Breast epithelium (tissue), 4 donors: ENCODE measurements around the gene SLC25A34. TPM values are rescaled to one million over a fixed set of nuclear protein-coding genes. Genes with fewer than 3 reads are reported as not detected.
A peak's percentile ranks its signal among the peaks of the same experiment; 100 is the strongest.

Experiments used
- DNase-seq, 2 donors: peaks; one replicate each; pipeline ENCODE4 v3.0.0-alpha.2; 2019; ENCODE audit warnings: low spot score in 2 of 2
- H3K27ac ChIP-seq, 2 donors: fragments of 200-600 bp; sonication (generic) in 1 of 2; one replicate each; pipeline ENCODE4 v1.5.1; 2016 to 2019; ENCODE audit warnings: mild to moderate bottlenecking in 1 of 2
- H3K27me3 ChIP-seq, 2 donors: fragments of 200-600 bp; sonication (generic) in 1 of 2; one replicate each; pipeline versions ENCODE4 v1.5.1 to v1.6.0; 2017 to 2019; ENCODE audit warnings: control low read depth in 1 of 2, mild to moderate bottlenecking in 1 of 2
- H3K36me3 ChIP-seq: fragments of 200-600 bp; one replicate; pipeline ENCODE4 v1.5.1; 2019
- H3K4me1 ChIP-seq, 2 donors: fragments of 200-600 bp; sonication (generic); one replicate each; pipeline ENCODE4 v1.5.1; 2016 to 2019; ENCODE audit warnings: control low read depth in 1 of 2
- H3K4me3 ChIP-seq, 3 donors: fragments of 200-600 bp; sonication (generic); 1 replicate in 2 of 3; 2 replicates in 1 of 3; pipeline ENCODE4 v1.5.1; 2016 to 2019; ENCODE audit warnings: mild to moderate bottlenecking in 3 of 3, moderate library complexity in 2 of 3
- H3K9me3 ChIP-seq, 2 donors: fragments of 200-600 bp; sonication (generic) in 1 of 2; one replicate each; pipeline ENCODE4 v1.5.1; 2016 to 2019; ENCODE audit warnings: control low read depth in 1 of 2
- CTCF ChIP-seq, 3 donors: fragments of 450-650 bp; IDR thresholded peaks; one replicate each; pipeline ENCODE4 v1.5.1; 2016 to 2017; ENCODE audit warnings: antibody characterized with exemption in 3 of 3, mild to moderate bottlenecking in 3 of 3, moderate library complexity in 3 of 3
- POLR2A ChIP-seq: fragments of 450-650 bp; IDR thresholded peaks from one replicate; pipeline ENCODE4 v1.6.1; 2016; ENCODE audit warnings: antibody characterized with exemption, mild to moderate bottlenecking, moderate library complexity
- POLR2AphosphoS5 ChIP-seq, 3 donors: sonication (generic); formaldehyde crosslinking; IDR thresholded peaks; one replicate each; pipeline ENCODE4 v1.6.1; 2017; ENCODE audit warnings: antibody characterized with exemption in 3 of 3
- intact Hi-C: fragments of 100-400 bp; cut with DNase I; formaldehyde crosslinking; loops from one replicate; pipeline ENCODE4 v1.15.1; 2023; ENCODE audit warnings: low total_unique reads
- total RNA-seq, 3 donors: library from RNA; depleted of rRNA; stranded (reverse); fragments of >200 nt; gene quantifications; one replicate each; pipeline ENCODE4 v1.1.0, GENCODE V29; 2016

SLC25A34 gene
- total RNA-seq, result 1 to 10 TPM; 1.0 to 1.8 (median 1.3) TPM

- Histone ChIP-seq H3K27ac (peak within 1 kb of the TSS; percentile 36 to 39), H3K4me1 (no peaks in the 10 kb centered on the region), H3K27me3 (no peaks in the 10 kb centered on the region), H3K9me3 (no peaks in the 10 kb centered on the region), H3K4me3 (no peak within 1 kb of the TSS), H3K36me3 (peaks cover 10% of the 10 kb centered on the region)
- intact Hi-C loops, result no loop called here
- DNase-seq, result no peak
- TF ChIP-seq POLR2AphosphoS5 (IDR thresholded peaks at IDR 0.05), result no peak
- TF ChIP-seq POLR2A, result no peak
- no peak for TF ChIP-seq CTCF (IDR thresholded peaks at IDR 0.05)
These were observed at the start of gene SLC25A34 for GRCh38 chr1:15736038-15736891. Gene SLC25A34 (plus strand): TSS chr1:15736258. CDS start chr1:15736486, 228 bp downstream.

- Histone ChIP-seq H3K27ac (no peak overlapping the region), H3K9me3 (no peaks in the 10 kb centered on the region), H3K4me3 (no peak overlapping the region), H3K4me1 (peaks cover 0 to 7% of the 10 kb centered on the region in 2 donors), H3K27me3 (no peaks in the 10 kb centered on the region), H3K36me3 (no peaks in the 10 kb centered on the region)
- intact Hi-C loops, result no loop called here
- no peak for TF ChIP-seq POLR2A
- no peak for TF ChIP-seq POLR2AphosphoS5 (IDR thresholded peaks at IDR 0.05)
- no peak for TF ChIP-seq CTCF (IDR thresholded peaks at IDR 0.05)
- no peak for DNase-seq
These were observed 48.6 kb upstream of the SLC25A34 start for GRCh38 chr1:15687446-15687845.

- Histone ChIP-seq H3K9me3 (no peaks in the 10 kb centered on the region), H3K27me3 (no peaks in the 10 kb centered on the region), H3K36me3 (no peaks in the 10 kb centered on the region), H3K27ac (no peak overlapping the region), H3K4me1 (peaks cover 0 to 7% of the 10 kb centered on the region in 2 donors), H3K4me3 (no peak overlapping the region)
- no peak for TF ChIP-seq CTCF (IDR thresholded peaks at IDR 0.05)
- TF ChIP-seq POLR2A, result no peak
- no peak for TF ChIP-seq POLR2AphosphoS5 (IDR thresholded peaks at IDR 0.05)
- DNase-seq, result no peak
- intact Hi-C loops, result no loop called here
These were observed 45.7 kb upstream of the SLC25A34 start for GRCh38 chr1:15690317-15690716.

GRCh38 chr1:15691434-15692032, 44.5 kb upstream of the SLC25A34 start:
- Histone ChIP-seq H3K4me1 (no peaks in the 10 kb centered on the region), H3K9me3 (no peaks in the 10 kb centered on the region), H3K27ac (peak overlapping the region in 1 of 2 donors; percentile 44), H3K36me3 (no peaks in the 10 kb centered on the region), H3K4me3 (no peak overlapping the region), H3K27me3 (no peaks in the 10 kb centered on the region)
- TF ChIP-seq CTCF (IDR thresholded peaks at IDR 0.05) (no peak), POLR2A (no peak), POLR2AphosphoS5 (IDR thresholded peaks at IDR 0.05) (no peak)
- intact Hi-C loops, result no loop called here
- no peak for DNase-seq

GRCh38 chr1:15692121-15692682, 43.9 kb upstream of the SLC25A34 start:
- Histone ChIP-seq H3K27ac (no peak overlapping the region), H3K4me3 (no peak overlapping the region), H3K9me3 (no peaks in the 10 kb centered on the region), H3K4me1 (no peaks in the 10 kb centered on the region), H3K27me3 (no peaks in the 10 kb centered on the region), H3K36me3 (no peaks in the 10 kb centered on the region)
- no peak for TF ChIP-seq POLR2AphosphoS5 (IDR thresholded peaks at IDR 0.05)
- no peak for TF ChIP-seq POLR2A
- no peak for TF ChIP-seq CTCF (IDR thresholded peaks at IDR 0.05)
- intact Hi-C loops, result no loop called here
- DNase-seq, result no peak
